Stimulated activated CD8-positive, alpha-beta memory T cell treated with anti-CD3 and anti-CD28 coated beads, Interleukin-4, amount 100 ng/mL, for 24 hours (primary cell): ENCODE results near the gene GALNT5.
"Not testable (repeated sequence)": the region's sequence is repeated elsewhere in the genome, so short reads cannot be mapped to it uniquely, and the experiment has no call there.

Source experiments
- DNase-seq: peaks from one replicate; pipeline ENCODE4 v3.0.0-alpha.2; 2020; ENCODE audit warnings: low read depth

Gene GALNT5

DNA sequence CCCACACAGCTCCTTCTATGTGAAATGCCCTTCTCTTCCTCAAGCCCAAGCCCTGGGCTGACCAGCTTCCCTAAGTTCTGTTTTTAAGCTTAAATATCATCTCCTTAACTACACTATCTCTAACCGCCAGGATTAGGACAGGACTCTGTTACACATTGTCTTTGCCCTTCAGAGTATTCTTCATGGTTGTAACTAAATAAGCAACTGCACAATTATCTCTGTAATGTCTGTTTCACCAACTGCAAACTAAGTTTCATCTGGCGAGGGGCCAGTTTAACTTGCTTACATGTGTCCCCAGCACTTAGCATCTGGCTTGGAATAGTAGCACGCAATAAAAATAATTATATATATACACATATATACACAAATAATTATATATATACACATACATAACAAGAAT is 69.2 kb downstream of the GALNT5 start:
- DNase-seq = no peak

DNA sequence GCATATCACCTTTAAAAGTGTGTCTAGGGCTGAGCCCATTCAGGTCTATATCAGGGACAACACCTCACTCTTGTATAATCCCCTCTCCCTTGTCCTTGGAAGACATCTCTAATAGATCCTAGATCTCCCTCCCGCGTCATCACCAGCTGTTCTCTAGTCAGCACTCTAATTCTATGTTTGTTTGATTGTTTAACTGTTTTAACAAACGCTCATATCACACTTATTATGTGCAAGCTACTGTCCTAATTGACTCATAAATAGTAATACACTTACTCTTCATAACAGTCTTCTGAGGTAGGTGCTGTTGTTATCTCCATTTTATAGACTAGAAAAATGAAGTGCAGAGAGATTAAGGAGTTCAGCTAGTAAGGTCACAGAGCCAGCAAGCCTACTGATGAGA is 69.7 kb downstream of the GALNT5 start:
- no peak for DNase-seq

DNA sequence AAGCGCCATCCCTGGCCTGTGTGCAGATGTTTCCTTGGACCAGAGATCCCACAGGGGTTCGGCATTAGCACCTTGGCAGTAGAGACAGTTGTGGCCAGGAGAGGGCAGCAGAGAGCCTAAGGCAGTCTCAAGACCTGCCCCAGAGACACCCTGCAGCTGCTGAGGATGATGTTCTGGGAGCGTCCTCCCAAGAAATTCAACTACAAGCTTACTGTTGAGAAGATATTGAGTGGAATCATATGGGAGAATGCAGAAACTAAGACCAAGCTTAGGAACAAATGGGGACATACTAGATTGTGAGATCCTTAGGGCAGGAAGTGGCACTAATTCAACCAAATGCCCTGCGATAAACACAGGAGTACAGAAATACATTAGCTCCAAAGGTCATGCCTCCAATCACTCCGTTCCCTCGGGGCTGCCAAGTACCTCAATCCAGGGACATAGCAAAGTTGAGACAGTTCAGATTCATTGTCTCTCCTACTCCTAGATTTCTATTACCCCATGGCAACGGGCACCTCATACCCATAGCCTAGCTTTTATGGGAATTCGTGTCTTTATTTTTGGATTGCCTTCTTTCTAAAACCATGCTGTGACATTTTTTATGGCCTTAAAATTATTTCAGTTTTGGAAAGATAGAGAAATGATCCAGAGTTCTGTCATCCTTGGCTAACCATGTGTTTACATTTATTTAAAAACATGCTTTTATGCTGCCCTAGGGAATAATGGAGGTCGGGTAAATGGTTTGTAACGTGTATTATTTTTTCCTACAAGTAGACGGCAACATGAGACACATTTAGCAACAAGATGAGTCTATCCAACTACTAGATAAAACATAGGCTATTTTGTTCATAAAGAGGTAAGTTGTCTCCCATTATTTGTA is 70.4 kb downstream of the GALNT5 start:
- DNase-seq = peak; percentile 79

DNA sequence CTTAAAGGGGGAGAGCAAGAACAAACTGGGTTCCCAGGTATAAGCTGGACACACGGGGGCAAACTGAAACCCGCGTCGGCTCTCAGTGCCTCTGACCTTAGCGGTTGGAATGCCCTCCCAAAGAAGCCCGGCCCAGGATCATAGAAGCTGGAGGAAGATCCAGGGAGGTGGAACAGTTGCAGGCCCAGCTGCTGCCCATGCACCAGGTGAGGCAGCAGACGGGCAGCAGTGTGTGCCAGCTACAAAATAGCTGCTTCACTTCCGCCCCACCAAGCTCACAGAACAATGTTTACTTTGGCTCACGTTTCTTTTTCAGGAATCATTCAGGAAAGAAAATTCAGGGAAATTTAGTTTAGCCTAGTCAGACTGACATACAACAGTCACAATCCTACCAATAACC is 72.0 kb downstream of the GALNT5 start:
- DNase-seq = no peak

DNA sequence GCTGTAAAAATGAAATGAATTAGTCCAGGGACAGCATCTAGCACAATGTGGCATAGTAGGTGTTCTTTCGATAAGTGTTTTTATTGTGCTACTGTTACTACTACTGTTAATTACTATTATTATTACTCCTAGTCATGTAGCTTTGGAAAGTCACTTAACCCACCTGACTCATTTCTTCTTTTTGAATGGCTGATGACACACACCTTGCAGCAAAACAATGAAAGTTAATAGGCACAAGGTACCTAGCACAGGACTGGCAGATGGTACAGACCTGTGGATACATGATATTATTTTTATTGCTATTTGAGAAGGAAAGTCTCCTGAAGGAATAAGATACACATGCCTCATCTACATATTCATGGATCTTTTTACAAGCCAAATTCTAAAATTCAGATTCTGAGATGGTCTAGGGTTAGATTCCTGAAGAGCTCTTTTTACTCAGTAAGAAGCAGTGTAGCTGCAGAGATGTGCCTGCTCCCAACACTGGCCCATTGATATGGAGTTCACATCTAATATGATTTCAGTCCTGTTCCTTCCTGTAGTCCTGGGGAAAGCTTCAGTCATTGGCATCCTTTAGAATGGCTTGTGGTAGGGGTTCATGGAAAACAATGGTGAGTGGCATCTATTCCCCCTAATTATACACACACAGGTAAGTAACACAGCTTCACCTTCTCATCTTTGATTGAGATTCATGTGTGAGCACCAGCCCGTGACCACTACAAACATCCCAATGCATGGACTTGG is 76.0 kb downstream of the GALNT5 start:
- DNase-seq = no peak

DNA sequence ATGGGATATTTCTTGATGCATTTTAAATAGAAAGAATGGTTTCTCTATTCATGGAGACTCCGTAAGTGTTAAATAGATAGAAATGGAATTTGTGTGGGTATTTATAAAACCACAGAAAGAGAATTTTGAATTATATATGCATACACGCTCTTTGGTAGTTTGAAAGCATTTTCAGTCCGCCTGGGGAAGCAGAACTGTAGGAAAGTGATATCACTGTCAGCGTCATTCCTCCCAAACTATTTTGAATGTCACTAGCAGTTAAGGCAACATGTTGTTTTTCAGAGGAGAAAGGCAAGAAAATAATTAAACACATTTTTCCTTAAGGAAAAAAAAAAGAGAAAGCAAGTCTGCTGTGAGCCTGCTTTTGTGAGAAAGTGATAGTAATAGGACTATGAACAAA is 76.8 kb downstream of the GALNT5 start:
- DNase-seq = no peak

DNA sequence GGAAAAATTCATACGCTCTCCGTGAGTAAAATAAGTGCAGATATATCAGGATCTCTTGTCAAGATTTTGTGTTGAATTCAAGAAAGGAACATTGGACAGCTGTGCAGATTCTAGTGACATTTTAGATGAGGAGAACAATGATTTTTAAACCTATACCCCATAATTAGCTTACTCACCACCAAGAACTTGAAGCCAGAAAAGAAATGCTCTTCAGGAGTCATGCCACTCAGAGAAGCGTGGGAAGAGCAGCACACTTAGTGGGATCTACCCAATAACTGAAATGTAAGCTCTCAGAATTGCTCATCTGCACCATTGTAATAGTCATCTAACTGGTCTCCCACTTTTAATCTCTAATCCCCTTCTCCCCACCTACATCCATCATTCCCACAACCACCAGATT is 77.3 kb downstream of the GALNT5 start:
- DNase-seq = no peak

DNA sequence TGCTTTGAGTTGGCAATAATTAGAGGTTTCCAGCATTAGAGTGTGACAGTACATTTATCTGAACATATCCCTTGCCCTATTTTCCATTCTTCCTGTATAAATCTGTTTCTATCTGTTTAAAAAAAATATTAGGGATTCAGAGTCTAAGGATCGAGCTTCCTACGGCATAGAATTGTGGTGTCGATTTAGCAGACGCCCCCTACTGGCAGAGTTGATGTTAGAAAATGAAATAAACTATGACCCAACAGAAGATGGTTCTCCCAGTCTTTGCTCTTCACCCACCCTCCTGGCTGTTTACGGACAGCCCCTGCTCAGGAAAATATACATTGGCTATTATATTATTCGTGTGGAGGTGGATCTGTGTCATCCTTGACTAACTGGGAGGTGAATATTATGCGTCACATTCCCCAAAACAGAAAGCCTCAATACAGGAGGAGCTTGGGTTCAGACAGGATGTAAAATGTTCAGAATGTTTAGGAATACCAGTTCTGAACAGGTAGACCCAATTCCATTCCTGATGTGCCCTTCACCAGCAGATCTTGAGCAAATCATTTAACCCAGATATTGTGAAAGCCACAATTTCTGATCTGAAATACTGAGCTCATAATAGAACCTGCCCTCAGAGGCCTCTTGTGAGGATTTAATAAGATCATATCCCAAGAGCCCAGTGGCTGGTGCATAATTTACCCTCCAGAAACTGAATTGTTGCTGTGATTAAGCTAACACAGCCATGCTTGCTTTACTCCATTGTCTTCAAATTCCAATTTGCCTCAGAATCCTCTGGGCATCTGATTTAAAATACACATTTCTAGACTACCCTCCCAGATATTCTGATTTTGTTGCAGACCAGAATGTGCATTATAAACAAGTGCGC is 78.9 kb downstream of the GALNT5 start:
- no peak for DNase-seq

DNA sequence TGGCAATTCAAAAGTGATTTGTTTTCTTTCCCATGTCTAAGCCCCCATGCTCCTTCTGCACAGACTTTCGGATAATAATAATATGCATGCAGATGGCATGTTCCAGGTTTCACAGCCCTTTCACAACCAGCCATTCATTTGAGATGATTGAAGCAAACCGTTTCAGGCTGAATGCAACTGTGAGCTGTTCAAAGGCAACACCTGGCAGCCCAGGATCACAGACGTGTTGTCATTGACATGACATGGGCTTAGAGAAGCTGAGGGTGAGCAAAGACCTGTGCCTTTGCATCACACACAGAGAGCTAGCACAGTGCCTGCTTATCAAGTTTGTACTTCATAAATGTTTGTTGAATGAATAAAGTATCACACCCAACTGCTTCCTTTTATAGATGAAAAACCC is 80.5 kb downstream of the GALNT5 start:
- DNase-seq = no peak

DNA sequence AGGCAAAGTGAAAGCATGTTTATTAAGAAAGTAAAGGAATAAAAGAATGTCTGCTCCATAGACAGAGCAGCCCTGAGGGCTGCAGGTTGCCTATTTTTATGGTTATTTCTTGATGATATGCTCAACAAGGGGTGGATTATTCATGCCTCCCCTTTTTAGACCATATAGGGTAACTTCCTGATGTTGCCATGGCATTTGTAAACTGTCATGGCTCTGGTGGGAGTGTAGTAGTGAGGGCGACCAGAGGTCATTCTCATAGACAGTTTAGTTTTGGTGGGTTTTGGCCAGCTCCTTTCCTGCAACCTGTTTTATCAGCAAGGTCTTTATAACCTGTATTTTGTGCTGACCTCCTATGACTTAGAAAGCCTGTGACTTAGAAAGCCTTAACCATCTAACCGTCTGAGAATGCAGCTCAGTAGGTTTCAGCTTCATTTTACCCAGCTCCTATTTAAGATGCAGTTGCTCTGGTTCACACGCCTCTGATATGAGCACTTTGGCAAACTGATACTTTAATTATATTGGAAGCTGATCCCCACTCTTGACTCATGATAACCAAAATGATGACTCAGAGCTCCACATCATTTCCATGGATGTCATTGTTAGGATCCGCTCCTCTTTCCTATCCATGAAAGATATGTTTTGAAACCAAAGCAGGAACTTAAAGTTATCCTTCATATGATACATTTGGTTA is 82.6 kb downstream of the GALNT5 start:
- no peak for DNase-seq

DNA sequence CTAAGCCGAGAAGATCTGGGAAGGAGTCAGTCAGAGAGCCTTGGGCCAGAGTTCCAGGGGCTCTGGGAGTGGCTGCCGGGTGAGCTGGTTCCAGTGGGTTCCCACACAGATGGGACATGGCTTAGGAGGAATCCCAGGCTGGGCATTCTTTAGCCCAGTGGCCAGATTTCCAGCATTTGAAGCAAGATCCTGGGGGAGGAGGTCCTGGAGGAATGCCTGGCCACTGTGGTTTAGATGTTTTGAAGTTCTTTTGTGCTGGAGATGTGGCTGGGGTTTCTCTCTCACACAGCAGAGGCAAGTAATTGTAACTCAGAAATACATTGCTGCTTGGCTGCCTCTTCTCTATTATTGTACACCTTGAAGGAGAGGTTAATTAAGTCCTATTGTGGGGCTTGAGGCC is 83.9 kb downstream of the GALNT5 start:
- DNase-seq = not testable (repeated sequence)

DNA sequence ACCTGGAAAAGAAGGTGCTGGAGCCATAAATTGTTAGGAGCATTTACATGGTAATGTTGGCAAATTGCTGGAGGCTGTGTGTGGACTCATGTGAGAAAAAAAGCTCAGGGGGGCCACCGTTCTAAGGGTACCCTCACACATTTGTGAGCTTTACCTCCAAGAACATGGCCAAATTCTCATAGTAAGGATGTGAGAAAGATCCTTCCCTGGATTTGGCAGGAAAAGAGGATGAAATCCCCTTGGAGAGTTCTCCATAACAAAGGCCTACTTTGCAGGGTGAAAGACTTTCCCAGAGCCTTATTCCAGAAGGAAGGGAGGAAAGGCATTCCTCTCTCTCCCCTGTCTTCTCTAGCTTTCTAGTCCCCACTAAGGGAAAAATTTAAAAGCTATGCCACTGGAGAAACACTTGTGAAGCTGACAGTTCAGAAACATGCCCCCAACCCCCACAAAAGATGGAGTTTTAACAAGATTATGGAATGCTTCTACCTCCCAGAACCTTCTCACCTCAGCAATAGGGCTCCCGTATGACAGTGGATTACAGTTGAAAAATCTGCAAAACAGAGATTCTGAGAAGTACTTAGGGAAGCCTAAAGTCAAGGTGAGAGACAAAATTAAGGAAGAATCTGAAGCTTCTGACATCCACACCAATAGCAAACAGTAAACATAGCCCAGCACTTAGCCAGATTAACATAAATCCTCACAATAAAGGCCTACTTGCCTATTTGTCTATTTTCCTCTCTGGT is 88.3 kb downstream of the GALNT5 start:
- no peak for DNase-seq

DNA sequence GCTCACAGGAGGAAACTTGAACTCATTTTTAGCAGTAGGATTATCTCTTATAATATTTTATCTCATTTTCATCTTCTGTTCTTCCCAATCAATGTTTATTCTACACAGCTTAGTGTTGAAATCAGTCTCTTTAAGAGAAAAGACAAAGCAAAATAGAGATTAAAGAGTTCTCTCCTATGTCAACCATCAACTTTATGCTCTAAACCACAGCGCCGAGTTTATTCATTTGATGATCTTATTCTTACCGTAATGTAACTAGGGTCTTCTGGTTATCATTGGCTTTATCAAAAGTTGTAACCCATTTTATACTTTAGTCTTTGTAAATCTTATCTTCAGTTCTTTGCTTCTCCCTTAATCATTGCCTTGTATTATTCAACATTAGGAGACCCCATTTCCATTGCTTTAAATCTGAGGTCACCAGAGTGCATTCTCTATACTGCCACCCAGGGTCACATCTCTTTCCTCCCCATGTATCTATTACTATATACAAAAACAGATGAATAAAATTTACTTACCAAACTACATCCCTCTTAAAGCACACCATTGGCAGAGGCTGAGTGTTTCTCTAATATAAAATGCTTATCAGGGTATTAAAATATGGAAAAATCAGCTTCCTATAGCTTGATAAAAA is 90.9 kb downstream of the GALNT5 start:
- no peak for DNase-seq

DNA sequence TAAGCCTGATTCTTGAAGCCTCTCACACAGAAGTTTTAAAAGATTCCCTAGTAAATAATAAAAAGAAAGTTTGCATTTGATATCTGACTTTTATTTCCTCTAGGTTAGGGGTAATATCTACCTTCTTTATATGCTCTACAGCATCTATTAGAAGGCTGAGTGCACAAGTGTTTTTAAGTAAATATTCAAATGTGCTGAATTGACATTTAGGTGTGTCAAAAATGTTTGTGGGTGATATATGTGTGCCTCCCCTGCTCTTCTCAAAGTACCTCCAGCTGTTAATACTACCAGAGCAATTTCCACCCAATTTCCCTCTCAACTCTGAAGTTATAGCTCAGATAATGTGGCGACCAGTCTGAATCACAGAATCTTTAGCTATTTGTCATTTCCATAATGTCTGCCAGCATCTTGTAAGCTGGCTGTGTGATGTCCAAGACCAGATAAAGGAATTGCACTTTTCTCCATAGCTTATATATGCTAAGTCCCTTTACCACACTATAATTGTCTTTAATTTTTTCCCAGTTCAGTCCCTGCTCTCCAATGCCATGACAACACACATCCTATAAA is 92.5 kb downstream of the GALNT5 start:
- no peak for DNase-seq

DNA sequence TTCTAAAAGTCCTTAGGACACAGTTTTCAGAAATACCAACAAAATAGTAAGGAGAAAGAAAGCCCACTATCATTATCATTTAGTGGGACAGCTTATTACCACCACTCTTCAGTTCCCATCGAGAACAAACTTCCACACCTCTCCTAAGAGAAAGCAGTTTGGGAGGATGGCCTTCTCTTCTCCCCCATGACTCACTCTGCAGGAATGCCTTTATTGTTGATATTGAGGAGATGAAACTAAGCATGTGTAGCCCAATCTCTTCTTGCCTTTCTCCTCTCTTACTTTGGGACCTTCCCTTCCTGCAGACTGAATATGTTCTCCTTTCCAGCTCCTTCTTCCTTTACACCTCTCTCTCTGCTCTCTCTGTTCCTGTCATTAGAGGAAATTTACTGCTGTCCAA is 98.1 kb downstream of the GALNT5 start:
- DNase-seq = no peak

DNA sequence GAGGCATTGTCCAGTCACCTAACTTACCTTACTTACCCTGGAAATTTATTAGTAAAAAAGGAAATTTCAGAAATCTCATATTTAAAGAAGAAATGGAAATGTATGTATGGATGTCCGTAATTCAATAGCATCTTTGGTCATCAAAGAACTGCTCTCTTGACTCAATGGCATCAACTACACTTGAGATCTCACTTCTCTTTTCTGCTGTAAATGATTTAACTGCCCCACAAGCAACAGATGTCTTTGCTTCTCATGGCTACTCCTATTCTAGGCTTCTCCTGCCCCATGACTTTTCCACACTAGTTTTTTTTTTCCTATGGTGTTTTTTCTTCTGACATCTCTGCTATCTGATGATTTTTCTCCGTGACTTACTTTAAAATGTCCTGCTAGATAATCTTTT is 102.1 kb downstream of the GALNT5 start:
- DNase-seq = no peak

DNA sequence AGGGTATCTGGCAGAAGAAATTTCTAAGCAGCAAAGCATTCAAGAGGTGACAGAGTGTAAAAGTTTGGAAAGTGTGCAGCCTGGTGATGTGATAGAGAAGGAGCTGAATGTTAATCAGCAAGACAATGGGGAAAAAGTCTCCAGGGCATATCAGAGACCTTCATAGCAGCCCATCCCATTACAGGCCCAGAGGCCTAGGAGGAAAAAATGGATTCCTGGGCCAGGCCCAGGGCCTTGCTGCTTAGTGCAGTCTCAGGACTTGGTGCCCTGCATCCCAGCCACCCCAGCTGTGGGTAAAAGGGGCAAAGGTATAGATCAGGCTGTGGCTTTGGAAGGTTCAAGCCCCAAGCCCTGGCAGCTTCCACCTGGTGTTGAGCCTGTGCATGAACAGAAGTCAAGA is 104.0 kb downstream of the GALNT5 start:
- no peak for DNase-seq

DNA sequence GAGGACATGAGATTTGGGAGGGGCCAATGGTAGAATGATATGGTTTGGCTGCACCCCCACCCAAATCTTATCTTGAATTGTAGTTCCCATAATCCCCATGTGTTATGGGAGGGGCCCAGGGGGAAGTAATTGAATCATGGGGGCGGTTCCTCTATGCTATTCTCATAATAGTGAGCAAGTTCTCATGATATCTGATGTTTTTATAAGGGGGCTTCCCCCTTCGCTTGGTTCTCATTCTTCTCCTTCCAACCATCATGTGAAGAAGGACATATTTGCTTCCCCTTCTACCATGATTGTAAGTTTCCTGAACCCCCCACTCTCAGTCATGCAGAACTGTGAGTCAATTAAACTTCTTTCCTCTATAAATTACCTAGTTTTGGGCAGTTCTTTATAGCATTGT is 105.1 kb downstream of the GALNT5 start:
- no peak for DNase-seq

DNA sequence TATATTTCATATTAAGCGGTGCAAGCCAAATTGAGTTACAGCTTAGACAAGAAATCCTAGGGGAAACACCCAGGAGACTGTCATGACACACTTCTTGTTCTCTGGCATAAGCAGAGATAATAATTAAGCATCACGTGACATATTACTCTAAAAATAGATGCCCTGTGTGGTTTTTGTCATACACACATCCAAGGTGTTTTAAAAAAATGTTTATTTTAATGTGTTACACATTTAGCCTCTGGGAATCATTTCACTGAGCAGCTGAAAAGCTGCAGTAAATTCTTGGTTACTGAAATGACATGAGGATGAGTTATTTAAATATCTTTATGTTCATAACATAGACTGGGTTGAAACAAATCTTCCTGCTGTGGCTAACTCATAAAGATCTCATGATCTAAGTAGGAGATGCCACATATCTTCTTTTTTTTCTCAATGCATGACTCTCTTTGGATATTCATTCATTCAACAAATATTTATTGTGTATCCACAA is 106.2 kb downstream of the GALNT5 start:
- DNase-seq = no peak
